Measurements from ENCODE around the gene PRICKLE3.
A peak's percentile ranks its signal among the peaks of the same experiment; 100 is the strongest.

Gene PRICKLE3

GRCh38 chrX:49186125-49187027 lies at the start of gene PRICKLE3:
PRICKLE3 (minus strand) TSS chrX:49186373; CDS start chrX:49186297, 76 bp downstream.
- peak within 1 kb of the TSS; percentile 79 for H3K4me3 ChIP-seq
- TF ChIP-seq CTCF (IDR thresholded peaks at IDR 0.05) = no peak
- DNase-seq (ENCODE audit: low spot score) = peak; percentile 88
- peak within 1 kb of the TSS; percentile 82 to 92 for H3K27ac ChIP-seq

- H3K27ac ChIP-seq = no peak overlapping the region
- no peak for TF ChIP-seq CTCF (IDR thresholded peaks at IDR 0.05)
- H3K4me3 ChIP-seq = peak overlapping the region; percentile 28
- DNase-seq (ENCODE audit: low spot score) = no peak
Observed at GRCh38 chrX:49233887-49234555, 47.8 kb upstream of the PRICKLE3 start.

- no peak within 1 kb of the TSS for H3K27ac ChIP-seq
- no peak for DNase-seq (ENCODE audit: low spot score)
- H3K4me3 ChIP-seq = peak within 1 kb of the TSS; percentile 28
- TF ChIP-seq CTCF (IDR thresholded peaks at IDR 0.05) = no peak
Observed at GRCh38 chrX:49233176-49233575, 47.0 kb upstream of the PRICKLE3 start, which contains the start of gene CACNA1F. CACNA1F (minus strand) TSS chrX:49233340; CDS start chrX:49233309, 31 bp downstream.

- Histone ChIP-seq H3K4me3 (no peak overlapping the region), H3K27ac (no peak overlapping the region)
- no peak for TF ChIP-seq CTCF (IDR thresholded peaks at IDR 0.05)
- DNase-seq (ENCODE audit: low spot score) = no peak
Observed at GRCh38 chrX:49232525-49232924, 46.4 kb upstream of the PRICKLE3 start.

- no peak for TF ChIP-seq CTCF (IDR thresholded peaks at IDR 0.05)
- Histone ChIP-seq H3K4me3 (no peak overlapping the region), H3K27ac (no peak overlapping the region)
- no peak for DNase-seq (ENCODE audit: low spot score)
Observed at GRCh38 chrX:49231333-49232000, 45.3 kb upstream of the PRICKLE3 start.

GRCh38 chrX:49230500-49231232 lies 44.5 kb upstream of the PRICKLE3 start:
- no peak for DNase-seq (ENCODE audit: low spot score)
- TF ChIP-seq CTCF (IDR thresholded peaks at IDR 0.05) = no peak
- H3K27ac ChIP-seq = peak overlapping the region in 1 of 2 donors; percentile 51
- H3K4me3 ChIP-seq = peak overlapping the region; percentile 64

Data from coronary artery (tissue), 2 donors.